Liver (tissue), 9 donors: Measurements from ENCODE around the gene ENTPD3. TPM values are rescaled to one million over a fixed set of nuclear protein-coding genes. Genes with fewer than 3 reads are reported as not detected.

ENCODE experiments used
- DNase-seq: peaks from one replicate; pipeline ENCODE4 v3.0.0-alpha.2; 2017; ENCODE audit warnings: low spot score
- H3K27ac ChIP-seq, 2 donors: one replicate each; pipeline ENCODE4 v1.7.0; 2013; ENCODE audit warnings: inconsistent platforms in 2 of 2, low read length in 2 of 2, control low read depth in 1 of 2, low read depth in 1 of 2, mild to moderate bottlenecking in 1 of 2
- H3K27me3 ChIP-seq, 4 donors: one replicate each; pipeline versions ENCODE4 v1.6.1 to v1.7.0; 2013; ENCODE audit warnings: low read length in 3 of 4, inconsistent platforms in 1 of 4, mild to moderate bottlenecking in 1 of 4, moderate library complexity in 1 of 4; ENCODE audit not compliant: control insufficient read depth in 4 of 4, insufficient read depth in 4 of 4
- H3K36me3 ChIP-seq, 4 donors: one replicate each; pipeline versions ENCODE4 v1.6.1 to v1.7.0; 2013; ENCODE audit warnings: low read length in 3 of 4, mild to moderate bottlenecking in 3 of 4, low read depth in 1 of 4, moderate library complexity in 1 of 4; ENCODE audit not compliant: control insufficient read depth in 4 of 4, insufficient read depth in 3 of 4
- H3K4me1 ChIP-seq, 4 donors: one replicate each; pipeline versions ENCODE4 v1.6.1 to v1.7.0; 2013; ENCODE audit warnings: low read length in 3 of 4, mild to moderate bottlenecking in 3 of 4, moderate library complexity in 1 of 4; ENCODE audit not compliant: control insufficient read depth in 4 of 4, insufficient read depth in 4 of 4
- H3K4me3 ChIP-seq, 3 donors: one replicate each; pipeline versions ENCODE4 v1.6.1 to v1.7.0; 2013; ENCODE audit warnings: low read length in 3 of 3, control low read depth in 1 of 3, low read depth in 1 of 3, mild to moderate bottlenecking in 1 of 3
- H3K9ac ChIP-seq, 2 donors: one replicate each; pipeline ENCODE4 v1.7.0; 2013; ENCODE audit warnings: low read length in 2 of 2, mild to moderate bottlenecking in 2 of 2, moderate library complexity in 2 of 2, control low read depth in 1 of 2, low read depth in 1 of 2
- H3K9me3 ChIP-seq, 4 donors: one replicate each; pipeline versions ENCODE4 v1.6.1 to v1.7.0; 2013; ENCODE audit warnings: low read length in 3 of 4; ENCODE audit not compliant: control insufficient read depth in 4 of 4
- ATF3 ChIP-seq: IDR thresholded peaks from 2 replicates; pipeline ENCODE4 v1.6.1; 2016; ENCODE audit warnings: antibody characterized with exemption
- CTCF ChIP-seq: fragments of 150-350 bp; IDR thresholded peaks from 2 replicates; pipeline ENCODE4 v1.5.1; 2017; ENCODE audit warnings: improper control_type of control experiment, low read depth, low read length; ENCODE audit not compliant: missing input control
- EGR1 ChIP-seq, 2 donors: IDR thresholded peaks; 2 replicates each; pipeline ENCODE4 v1.6.1; 2016 to 2018; ENCODE audit warnings: antibody characterized with exemption in 2 of 2, low read depth in 2 of 2
- FOXA1 ChIP-seq: IDR thresholded peaks from 2 replicates; pipeline ENCODE4 v1.6.1; 2016; ENCODE audit warnings: antibody characterized with exemption
- GABPA ChIP-seq, 2 donors: IDR thresholded peaks in 1 of 2; conservative IDR thresholded peaks in 1 of 2; 2 replicates each; pipeline ENCODE4 v1.6.1; 2016; ENCODE audit warnings: antibody characterized with exemption in 2 of 2, mild to moderate bottlenecking in 1 of 2, moderate library complexity in 1 of 2
- HNF4A ChIP-seq, 2 donors: conservative IDR thresholded peaks; 2 replicates each; pipeline ENCODE4 v1.6.1; 2016; ENCODE audit warnings: antibody characterized with exemption in 2 of 2, mild to moderate bottlenecking in 2 of 2
- HNF4G ChIP-seq: IDR thresholded peaks from 2 replicates; pipeline ENCODE4 v1.6.1; 2016; ENCODE audit warnings: antibody characterized with exemption
- NR2F2 ChIP-seq: IDR thresholded peaks from 2 replicates; pipeline ENCODE4 v1.6.1; 2016; ENCODE audit warnings: antibody characterized with exemption
- RAD21 ChIP-seq, 2 donors: IDR thresholded peaks; 2 replicates each; pipeline ENCODE4 v1.6.1; 2016; ENCODE audit warnings: antibody characterized with exemption in 2 of 2, mild to moderate bottlenecking in 2 of 2
- REST ChIP-seq: IDR thresholded peaks from 2 replicates; pipeline ENCODE4 v1.6.1; 2016; ENCODE audit warnings: antibody characterized with exemption, mild to moderate bottlenecking
- SP1 ChIP-seq: IDR thresholded peaks from 2 replicates; pipeline ENCODE4 v1.6.1; 2018; ENCODE audit warnings: antibody characterized with exemption, mild to moderate bottlenecking
- TAF1 ChIP-seq: conservative IDR thresholded peaks from 2 replicates; pipeline ENCODE4 v1.6.1; 2016; ENCODE audit warnings: antibody characterized with exemption, mild to moderate bottlenecking
- YY1 ChIP-seq: IDR thresholded peaks from 2 replicates; pipeline ENCODE4 v1.6.1; 2016; ENCODE audit warnings: antibody characterized with exemption, mild to moderate bottlenecking
- WGBS: extraction: QIAGEN DNeasy Blood & Tissue Kit; methylation state at CpG from one replicate; pipeline ENCODE4 v1.1.7; 2013; 5-methylcytosine and 5-hydroxymethylcytosine counted together
- polyA plus RNA-seq, 2 donors: library from polyadenylated mRNA; stranded (reverse) in 1 of 2; unstranded in 1 of 2; fragments of 200-250 nt in 1 of 2; fragments of >200 nt in 1 of 2; fragmentation: Nextera tagmentation in 1 of 2; extraction: Ambion mirVana in 1 of 2; gene quantifications; one replicate each; pipeline versions ENCODE4 v1.2.1 to v1.2.3, GENCODE V29; 2013 to 2015
- total RNA-seq, 2 donors: library from RNA; depleted of rRNA; stranded (reverse); fragments of >200 nt; gene quantifications; one replicate each; pipeline ENCODE4 v1.2.3, GENCODE V29; 2014
- donor health status: healthy.
- donor health status: healthy.
- donor health status: healthy.
- donor health status: healthy.
- donor health status: healthy.

Gene ENTPD3
- total and polyA plus RNA-seq, 4 donors = 0.08 TPM; not detected in 3

- no peak overlapping the region for H3K9ac ChIP-seq
- no peak overlapping the region for H3K4me3 ChIP-seq
- no peak for DNase-seq
- H3K36me3 ChIP-seq = no peaks in the 10 kb centered on the region
- no peaks in the 10 kb centered on the region for H3K9me3 ChIP-seq
- TF ChIP-seq HNF4A (conservative IDR thresholded peaks at IDR 0.05) (no peak), GABPA (IDR thresholded peaks at IDR 0.05 in 1 of 2, conservative IDR thresholded peaks at IDR 0.05 in 1 of 2) (no peak), FOXA1 (no peak), RAD21 (IDR thresholded peaks at IDR 0.05) (no peak), TAF1 (no peak), EGR1 (IDR thresholded peaks at IDR 0.05; ENCODE audit: low read depth in 2 of 2) (no peak), ATF3 (no peak), CTCF (no peak), NR2F2 (no peak)
- WGBS = 78% methylated on average over 8 of the region's 8 CpGs
- no peaks in the 10 kb centered on the region for H3K27me3 ChIP-seq
- H3K27ac ChIP-seq = no peak overlapping the region
- peaks cover 0 to under 1% (median under 1%) of the 10 kb centered on the region in 4 donors for H3K4me1 ChIP-seq
Observed at GRCh38 chr3:40381904-40382616, 4.9 kb upstream of the ENTPD3 start.

- H3K9me3 ChIP-seq = no peaks in the 10 kb centered on the region
- TF ChIP-seq HNF4G (no peak), GABPA (IDR thresholded peaks at IDR 0.05 in 1 of 2, conservative IDR thresholded peaks at IDR 0.05 in 1 of 2) (no peak), ATF3 (no peak), NR2F2 (no peak), YY1 (no peak), HNF4A (conservative IDR thresholded peaks at IDR 0.05) (no peak)
- no peak overlapping the region for H3K9ac ChIP-seq
- H3K4me1 ChIP-seq = peaks cover 0 to 5% (median 4%) of the 10 kb centered on the region in 4 donors
- DNase-seq = no peak
- WGBS = 84% methylated on average over 2 of the region's 2 CpGs
- H3K27me3 ChIP-seq = peaks cover 0 to 3% (median 0%) of the 10 kb centered on the region in 4 donors
- no peaks in the 10 kb centered on the region for H3K36me3 ChIP-seq
- H3K4me3 ChIP-seq = no peak overlapping the region
- no peak overlapping the region for H3K27ac ChIP-seq
Observed at GRCh38 chr3:40382617-40382979, 4.4 kb upstream of the ENTPD3 start.

GRCh38 chr3:40386213-40386612, 771 bp upstream of the ENTPD3 start:
- Histone ChIP-seq H3K4me3 (no peak overlapping the region), H3K9ac (no peak overlapping the region), H3K9me3 (no peaks in the 10 kb centered on the region), H3K36me3 (no peaks in the 10 kb centered on the region), H3K27me3 (peaks cover 0 to 3% (median 0%) of the 10 kb centered on the region in 4 donors), H3K27ac (no peak overlapping the region), H3K4me1 (peaks cover 0 to 5% (median 4%) of the 10 kb centered on the region in 4 donors)
- DNase-seq = no peak
- TF ChIP-seq GABPA (IDR thresholded peaks at IDR 0.05 in 1 of 2, conservative IDR thresholded peaks at IDR 0.05 in 1 of 2) (no peak), SP1 (no peak), REST (no peak), CTCF (no peak), HNF4A (conservative IDR thresholded peaks at IDR 0.05) (no peak), ATF3 (no peak)
- WGBS = 91% methylated on average over 3 of the region's 3 CpGs
